Uterus (tissue), 2 donors: ENCODE data around the gene FOLR1.

Experiments used
- CTCF ChIP-seq, 4 experiments: fragments of 200-600 bp in 2 of 4; fragments of 450-650 bp in 2 of 4; sonication (generic) in 2 of 4; IDR thresholded peaks; one replicate each; pipeline ENCODE4 v1.5.1; 2016 to 2019; ENCODE audit warnings: antibody characterized with exemption in 4 of 4, mild to moderate bottlenecking in 2 of 4, moderate library complexity in 1 of 4
- POLR2A ChIP-seq, 2 donors: fragments of 450-650 bp; IDR thresholded peaks; one replicate each; pipeline ENCODE4 v1.6.1; 2016; ENCODE audit warnings: antibody characterized with exemption in 2 of 2, mild to moderate bottlenecking in 1 of 2, moderate library complexity in 1 of 2

- no peak for TF ChIP-seq CTCF (IDR thresholded peaks at IDR 0.05)
- TF ChIP-seq POLR2A (IDR thresholded peaks at IDR 0.05), result no peak
Measured at GRCh38 chr11:72216638-72217037, 24.7 kb downstream of the FOLR1 start, which contains the start of gene FOLR2.
